ENCODE results near the gene MBNL1.
A peak's percentile ranks its signal among the peaks of the same experiment; 100 is the strongest.

Gene MBNL1

DNA sequence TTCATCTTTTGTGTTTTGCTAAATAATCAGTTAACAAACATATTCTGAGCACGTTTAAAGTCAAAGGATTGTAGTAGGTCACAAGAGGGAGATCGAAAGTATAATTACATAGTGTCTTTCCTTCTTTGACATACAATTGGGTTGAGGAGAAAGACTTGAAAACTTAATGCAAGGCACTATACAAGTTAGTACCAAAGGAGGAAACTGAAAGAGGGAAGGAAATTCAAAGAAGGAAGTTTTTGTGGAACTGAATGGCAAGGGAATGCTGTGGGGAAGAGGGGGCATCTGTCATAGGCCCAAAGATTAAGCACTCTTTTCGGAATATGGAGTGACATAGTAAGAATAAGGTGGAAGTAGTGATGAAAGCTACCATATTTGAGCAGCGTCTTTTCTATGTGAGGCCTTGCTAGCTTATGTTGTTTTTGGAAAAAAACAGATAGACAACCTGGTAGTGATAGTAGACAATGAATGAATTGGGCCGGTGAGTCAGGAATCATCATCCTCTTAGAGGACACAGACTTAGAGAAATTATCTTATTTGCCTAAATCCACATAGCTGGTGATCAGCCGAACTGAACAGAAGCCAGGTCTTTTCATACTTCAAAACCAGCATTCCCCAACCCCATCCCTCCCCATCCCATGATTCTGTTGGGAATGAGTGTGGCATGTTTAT lies 10.2 kb downstream of the MBNL1 start:
- no peak for DNase-seq

DNA sequence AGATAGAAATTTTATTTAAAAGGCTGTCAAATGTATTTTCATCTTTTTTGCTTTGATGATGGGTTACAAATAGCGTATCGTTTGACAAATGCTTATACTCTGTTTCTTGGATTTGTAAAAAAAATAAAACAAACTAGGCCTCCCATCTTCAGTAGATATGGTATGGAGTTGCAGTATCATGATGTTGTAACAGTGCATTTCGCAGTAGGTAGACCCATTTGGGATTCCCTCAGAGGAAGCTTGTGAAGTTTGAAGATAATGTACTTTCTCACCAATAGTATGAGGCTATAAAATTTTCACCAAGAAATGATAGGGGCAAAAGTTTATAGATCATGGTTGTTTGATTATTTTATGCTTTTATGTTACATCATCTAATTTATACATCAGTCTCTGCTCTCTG lies 10.8 kb downstream of the MBNL1 start:
- no peak for DNase-seq

DNA sequence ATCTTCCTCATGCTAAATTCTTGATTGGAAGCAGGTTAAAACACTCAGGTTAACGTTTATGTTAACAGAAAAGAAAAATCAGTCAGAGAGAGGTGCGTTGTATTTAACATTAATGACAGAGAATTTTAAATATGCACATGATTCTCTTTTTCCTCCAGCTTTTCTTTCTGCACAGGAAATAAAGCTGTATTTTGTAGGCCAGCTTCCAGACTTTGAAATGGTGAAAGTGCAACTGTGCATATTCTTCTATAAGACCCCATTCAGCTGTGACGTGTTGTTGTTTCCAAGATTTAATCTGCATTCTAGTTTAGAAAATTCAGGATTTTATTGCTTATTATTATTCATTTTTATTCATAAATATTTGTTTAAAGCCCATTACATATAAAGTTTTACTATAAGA lies 11.8 kb downstream of the MBNL1 start:
- no peak for DNase-seq

DNA sequence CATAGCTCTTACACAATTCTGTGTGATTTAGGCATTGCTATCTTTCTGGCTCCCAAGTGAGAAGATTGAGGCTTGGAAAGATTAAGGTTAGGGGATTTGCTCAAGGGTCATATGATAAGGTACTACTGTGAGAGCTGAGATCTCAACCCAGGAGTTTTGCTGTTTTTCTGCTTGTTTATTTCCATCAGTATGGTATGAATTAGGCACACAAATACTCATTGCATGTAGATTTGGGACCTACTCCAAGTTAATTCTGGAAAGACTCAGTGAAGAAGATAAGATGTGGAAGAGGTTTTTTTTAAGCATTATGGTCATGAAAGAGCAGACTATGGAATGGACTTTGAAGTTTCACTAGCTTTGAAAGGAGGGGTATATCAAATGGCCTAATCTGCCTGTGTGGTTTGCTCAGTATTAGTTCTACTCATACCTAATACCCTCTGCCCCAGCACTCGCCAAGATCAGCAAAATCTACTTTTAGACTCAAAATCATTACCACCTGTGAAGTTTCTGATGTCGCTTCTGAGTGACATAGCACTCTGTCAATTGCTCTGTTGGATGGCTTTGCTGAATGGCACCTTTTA lies 12.5 kb downstream of the MBNL1 start:
- no peak for DNase-seq

DNA sequence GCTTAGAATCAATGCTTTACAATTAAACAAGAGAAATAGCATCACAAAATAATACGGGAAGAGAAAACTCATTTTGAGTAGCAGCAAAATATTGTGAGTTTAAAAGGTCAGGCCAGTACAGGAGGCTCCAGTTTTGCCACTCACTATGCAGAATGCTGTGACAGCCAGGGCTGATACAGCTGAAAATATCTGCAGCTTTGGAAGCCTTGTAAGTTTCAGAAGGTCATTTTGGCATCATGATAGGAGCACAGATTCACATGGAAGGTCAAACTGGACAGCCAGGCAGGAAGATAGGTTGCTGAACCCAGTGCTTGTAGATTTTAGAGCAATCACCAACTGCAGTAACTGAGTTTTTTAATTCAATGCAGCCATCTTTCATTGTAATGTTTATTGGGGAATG lies 14.1 kb downstream of the MBNL1 start:
- DNase-seq: no peak

DNA sequence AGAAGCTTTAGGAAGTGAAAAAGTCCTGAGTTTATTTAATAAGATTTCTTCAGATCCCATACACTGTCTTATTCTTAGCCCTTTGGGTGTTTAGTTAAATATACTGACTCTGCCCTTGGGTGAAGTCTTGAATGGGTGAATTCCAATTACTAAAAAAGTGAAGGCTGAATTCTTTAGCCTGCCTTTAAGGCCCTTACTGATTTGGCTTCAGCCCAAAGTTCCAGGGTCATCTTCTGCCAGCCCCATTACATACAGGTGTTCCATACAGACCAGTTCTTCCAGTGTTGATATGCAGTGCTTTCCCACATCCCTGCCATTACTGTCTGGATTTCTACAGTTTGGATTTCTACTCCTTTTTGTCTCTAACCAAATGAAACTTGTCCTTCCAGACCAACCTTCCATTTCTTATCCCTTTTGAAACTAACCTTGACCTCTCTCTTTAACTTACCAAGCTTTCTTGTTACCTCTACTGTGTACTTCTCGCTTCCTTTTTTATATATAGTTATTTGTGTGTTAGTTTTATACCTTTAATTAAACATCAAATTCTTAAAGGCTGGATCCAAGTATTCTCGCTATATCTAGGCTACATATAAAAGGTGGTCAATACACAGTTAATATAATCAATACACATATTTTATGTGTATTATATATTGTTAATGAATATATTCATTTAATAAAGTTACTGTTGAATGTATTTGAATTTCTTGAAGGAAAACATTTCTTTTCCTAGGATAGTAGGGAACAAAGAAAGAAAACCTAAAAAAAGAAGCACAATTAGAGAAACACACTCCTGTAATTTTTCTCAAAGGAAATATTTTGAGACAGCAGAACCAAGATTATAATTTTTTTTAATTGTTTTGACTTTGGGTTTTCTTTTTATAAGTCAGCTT lies 15.0 kb downstream of the MBNL1 start:
- DNase-seq: peak; percentile 49

DNA sequence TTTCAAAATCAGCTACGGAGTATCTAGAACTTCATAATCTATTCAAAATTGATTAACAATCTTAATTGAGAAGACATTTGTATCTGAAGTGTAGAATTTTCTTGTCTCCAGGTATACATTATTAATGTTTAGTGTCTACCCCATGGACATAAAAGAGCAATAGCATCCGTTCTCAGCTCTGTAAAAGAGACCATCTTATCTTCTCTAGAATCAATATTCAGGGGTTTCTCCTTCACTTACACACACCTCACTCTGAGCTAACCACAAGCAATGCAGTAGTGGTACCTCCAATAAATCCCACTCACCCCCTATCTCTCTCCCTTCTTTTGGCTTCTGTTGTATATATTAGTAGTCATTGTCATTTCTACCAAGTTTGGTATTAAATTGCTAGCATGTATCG lies 16.2 kb downstream of the MBNL1 start:
- DNase-seq: no peak

DNA sequence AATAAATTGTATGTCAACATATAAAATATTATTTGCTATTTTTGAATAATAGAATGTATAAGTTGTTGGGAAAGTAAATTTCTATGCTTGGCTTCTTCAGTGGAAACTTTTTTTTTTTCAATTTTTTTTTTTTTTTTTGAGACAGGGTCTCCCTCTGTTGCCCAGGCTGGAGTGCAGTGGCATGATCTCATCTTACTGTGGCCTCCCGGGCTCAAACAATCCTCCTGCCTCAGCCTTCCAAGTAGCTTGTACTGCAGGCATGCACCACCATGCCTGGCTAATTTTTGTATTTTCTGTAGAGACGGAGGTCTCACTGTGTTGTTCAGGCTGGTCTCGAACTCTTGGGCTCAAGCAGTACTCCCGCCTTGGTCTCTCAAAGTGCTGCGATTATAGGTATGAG lies 16.8 kb downstream of the MBNL1 start:
- DNase-seq: no peak

DNA sequence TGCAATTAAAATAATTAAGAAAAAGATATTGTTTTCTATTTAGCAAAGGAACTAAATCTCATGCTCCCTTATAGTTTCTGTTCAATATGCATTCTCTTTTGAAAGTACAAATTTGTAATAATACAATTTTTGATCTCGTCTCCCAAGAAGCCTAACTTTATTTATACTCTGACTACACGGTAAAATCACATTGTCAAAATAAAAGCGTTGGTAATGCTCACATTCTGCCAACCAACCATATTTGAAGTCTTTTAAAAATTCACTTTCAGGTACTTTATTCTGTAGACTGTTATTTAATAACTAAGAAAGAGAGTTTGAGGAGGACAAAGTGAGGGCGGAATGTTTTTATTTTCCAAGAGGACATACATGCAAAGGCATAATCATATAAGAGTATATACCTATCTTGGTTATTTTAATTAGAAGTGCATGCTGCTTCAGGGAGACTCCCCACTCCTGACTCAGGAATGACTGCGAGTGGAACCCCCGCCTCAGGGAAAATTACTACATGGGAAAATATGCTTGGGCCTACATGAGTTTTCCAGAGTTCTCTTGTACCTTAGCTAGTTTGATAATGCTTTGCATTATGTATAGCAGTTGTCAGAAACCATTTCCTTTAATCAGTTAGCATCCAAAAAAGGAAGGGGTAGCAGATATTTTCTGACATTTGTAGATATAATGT lies 19.3 kb downstream of the MBNL1 start:
- no peak for DNase-seq

DNA sequence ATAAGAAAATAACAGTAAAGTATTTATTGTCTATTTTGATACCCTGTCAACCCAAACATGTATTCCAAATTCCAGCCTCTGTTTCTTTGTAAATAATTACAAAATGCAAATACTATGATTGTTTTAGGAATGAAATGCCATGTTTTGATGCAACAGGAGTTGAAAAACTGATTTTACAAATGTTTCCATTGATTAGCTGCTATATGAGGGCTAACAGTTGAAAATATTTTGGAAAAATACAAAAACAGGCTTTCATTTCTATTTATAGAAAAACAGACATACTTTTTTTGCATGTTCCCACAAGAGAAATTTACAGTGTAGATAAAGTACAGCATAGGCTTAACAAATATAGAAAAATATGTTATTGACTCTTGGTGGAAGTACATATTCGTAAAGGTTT lies 20.0 kb downstream of the MBNL1 start:
- no peak for DNase-seq

DNA sequence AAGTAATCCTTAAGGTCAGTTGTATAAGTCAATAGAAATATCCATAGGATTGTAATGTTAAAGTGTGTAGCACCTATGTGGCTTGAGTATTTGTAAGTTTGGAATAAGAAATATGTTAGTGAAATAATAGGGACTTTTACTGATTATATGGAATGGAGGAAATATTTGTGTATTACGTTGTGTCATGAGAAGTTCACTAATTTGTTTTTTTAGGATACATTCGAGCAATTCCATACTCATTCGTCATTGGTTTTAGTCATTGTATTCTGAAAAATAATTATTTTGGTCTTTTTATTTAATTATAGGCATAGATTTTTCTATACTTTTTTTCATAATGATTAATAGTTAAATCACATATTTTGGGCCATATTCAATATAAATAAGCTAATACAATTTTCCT lies 21.0 kb downstream of the MBNL1 start:
- no peak for DNase-seq

DNA sequence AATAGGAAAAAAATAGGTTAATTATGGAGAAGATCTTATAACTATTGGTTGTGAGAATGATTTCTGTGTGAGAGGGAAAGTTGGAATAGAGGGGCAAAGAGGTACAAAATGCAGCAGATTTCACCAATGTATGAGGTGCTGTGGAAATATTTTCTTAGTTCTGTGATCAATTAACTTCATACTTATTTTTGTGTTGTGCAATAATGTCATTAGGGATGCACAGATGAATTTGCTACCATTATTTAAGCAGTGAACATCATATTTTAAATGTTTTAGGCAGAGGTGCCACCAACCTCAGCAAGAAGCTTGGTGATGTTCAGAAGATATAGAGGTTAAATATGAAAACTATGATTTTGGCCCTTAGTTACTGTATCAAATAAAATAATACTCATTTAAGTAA lies 21.6 kb downstream of the MBNL1 start:
- DNase-seq: no peak

DNA sequence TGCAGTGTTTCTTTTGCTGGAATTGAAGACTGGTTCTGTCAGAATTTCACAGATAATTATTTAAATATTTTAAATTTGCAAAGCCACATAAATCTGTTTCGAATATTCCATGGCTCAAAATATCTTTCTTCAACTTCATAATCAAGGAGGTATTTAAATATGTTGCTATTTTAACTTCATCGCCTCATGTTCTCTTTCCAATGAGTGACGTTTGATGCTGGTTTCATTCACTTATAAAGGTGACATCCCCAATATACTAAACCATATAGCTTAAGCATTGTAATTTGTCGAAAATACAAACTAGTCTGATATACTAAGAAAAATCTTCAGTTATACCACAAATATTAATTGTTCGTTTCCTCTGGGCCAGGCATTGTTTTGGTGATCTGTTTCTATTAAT lies 22.5 kb downstream of the MBNL1 start:
- DNase-seq: no peak

DNA sequence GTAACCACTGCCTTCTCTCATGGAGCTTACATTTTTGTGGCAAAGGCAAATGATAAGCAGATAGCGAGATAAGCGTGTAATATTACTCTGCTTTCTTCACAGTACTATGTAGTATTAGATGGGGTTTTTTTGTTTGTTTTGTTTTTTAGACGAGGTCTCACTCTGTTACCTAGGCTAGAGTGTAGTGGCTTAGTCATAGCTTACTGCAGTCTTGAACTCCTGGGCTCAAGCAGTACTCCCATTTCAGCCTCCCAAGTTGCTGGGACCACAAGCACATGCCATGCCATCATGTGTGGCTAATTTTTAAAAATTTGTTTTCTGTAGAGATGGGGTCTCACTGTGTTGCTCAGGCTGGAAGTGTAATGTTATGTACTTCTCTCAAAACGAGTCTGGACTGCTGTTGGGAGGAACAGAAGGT lies 22.9 kb downstream of the MBNL1 start:
- DNase-seq: no peak

DNA sequence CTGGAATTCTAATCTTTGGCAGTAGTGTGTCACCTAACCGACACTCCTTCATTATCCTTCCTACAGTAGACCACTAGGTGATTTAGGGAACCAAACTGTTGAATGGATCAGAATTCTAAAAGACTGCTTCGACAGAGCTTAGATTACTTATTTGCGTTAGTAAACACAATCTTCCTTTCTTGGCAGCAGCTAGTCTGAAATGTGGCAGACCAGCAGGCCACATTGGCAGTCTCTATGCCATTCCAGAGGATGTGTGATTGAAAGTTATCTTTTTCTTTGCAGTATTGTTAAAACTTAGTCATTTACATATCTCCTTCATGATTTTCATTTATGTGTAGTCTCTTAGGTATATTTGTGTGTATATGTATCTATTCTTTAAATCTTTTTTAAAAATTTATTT lies 23.6 kb downstream of the MBNL1 start:
- DNase-seq: no peak

DNA sequence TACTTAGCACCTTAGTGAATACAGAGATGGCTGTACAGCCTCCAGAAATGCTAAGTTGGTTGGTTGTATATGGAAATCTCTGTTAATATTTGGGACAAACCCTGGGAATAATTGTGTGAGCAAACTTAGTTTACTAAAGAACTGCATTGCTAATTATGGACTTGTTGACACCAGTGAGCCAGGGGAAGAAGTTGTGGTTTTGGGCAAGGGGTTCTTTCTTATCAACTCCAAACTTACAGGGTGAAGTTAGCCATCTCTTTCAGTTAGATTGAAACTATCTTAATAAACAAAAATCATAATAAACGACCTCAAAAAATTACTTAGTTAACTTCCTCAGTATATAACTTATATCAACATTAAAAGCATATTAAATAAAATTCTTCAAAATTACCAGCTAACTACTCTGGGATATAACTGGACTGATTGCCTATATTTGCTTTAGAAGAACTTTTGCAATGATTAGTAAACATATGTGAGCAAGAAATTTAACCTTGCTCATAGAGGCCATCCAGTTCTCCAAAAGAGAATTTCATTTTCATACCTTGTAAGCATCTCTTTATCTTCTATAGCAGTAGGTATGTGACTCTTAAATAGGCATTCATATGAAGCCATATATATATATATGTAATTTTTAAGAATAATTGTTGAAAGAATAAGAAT lies 24.7 kb downstream of the MBNL1 start:
- no peak for DNase-seq

DNA sequence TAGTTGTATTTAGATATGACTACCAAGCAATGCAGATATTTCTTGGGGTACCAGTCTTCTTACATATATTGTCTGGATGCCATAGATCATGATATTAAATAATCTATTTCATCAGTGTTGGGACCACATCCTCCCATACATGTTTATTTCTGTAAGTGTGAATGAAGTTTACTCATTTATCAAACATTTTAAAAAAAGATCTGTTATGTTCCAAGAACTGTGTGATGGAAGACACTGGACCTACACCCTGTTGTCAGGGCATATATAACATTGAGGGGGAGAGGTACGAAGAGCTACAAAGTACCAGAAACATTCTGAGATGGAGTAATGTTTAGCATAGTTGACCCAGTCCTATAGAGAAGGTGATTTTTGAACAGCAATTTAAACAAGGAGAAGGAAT lies 26.6 kb downstream of the MBNL1 start:
- no peak for DNase-seq

DNA sequence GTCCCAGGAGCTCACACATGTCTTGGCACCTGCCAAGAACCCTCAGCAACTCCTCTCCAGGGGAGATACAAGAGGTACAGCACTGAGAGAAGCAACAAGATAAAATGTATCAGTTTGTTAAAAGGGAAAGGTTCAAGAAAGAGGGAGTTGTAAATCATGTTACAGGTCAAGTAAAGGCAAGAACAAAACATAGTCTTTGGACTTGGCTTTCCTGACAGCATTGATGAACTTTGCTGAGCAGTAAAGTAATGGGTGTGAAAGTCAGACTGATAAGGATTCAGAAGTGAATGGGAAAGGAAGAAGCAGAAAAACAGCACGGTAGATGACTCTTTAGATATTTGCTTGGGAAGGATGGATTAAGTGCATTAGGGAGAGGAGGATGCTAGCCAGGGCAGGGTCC lies 27.1 kb downstream of the MBNL1 start:
- DNase-seq: no peak

DNA sequence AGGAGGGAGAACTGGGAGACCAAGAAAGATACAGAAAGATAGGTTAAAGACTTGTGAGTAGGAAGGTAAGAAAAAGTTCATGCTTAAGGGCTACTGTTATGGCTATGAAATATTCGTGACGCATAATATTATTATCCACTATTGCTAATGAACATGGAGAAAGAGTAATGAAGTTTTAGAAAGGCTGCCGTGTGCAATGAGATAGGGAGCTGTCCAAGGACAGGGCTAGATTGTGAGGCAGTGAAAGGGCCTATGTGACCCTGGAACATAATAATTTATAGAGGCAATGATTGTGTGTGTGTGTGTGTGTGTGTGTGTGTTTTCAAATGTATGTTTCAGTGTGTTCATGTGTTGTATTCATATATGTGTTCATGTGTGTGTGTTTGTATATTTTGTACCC lies 27.7 kb downstream of the MBNL1 start:
- DNase-seq: no peak

DNA sequence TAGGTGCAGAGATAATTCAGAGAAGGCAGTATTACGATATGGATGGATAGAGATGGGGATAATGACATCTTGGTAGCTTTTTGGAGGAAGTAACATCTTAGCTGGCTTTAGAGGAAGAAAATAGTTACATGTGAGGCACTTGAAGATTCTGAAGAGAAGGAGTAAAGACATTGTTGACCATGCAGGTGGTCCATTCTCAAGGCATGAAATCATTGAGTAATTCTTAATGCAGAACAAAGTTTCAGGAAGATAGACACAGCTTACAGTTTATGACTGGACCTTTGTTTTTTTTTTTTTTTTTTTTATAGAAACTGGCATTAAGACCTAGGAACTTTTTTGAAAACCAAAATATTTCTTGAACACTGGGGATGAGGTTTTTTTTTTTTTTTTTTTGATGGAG lies 28.2 kb downstream of the MBNL1 start:
- no peak for DNase-seq

DNA sequence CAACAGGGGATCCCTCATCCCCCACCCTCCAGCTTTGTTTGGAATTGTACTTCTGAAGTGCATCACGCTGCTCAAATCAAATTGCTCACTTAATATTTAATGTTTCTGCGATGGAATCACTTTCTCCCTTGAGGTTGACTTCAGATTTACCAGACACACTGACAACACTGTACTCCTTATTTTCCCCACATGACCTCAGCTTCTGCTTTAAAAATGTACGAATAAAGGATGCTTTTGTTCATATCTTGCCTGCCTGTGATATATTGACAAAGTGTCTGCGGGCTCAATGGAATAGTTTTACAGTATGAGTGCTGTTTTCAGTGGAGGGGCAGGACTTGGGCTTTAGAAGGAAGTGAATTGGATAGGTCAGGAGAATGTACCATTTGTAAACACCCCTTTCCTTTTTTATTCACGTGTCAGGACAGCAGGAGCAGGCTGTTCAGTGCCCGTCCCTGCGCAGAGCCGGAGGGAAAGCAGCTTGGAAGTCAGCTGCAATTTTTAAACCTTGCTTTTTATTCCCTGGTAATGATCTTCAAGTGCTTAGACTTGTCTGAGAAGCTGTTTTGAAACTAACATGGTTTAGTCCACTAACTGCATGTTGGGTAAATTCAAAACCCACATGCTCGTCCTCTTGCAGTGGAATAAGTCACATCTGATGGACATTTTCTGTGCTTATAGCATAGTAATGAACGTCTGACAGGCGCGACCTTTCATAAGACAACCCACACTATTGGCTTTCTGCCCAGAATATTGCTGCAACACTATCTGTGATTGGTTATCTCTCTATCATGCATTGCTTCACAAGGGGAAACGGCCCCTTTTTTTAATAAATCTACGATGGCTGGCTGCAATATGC lies 29.9 kb downstream of the MBNL1 start:
- peak; percentile 87 for DNase-seq

All from NCI-H2029 treated with DMSO at 0.1 percent for 48 hours (cell line).